GM19467 (cell line): ENCODE results near the gene APOH.
"Not testable (repeated sequence)": the region's sequence is repeated elsewhere in the genome, so short reads cannot be mapped to it uniquely, and the experiment has no call there.

ENCODE experiments used
- ATAC-seq: cut with Tn5 transposase; IDR thresholded peaks from one replicate; pipeline ENCODE4 v1.9.1; 2021; ENCODE audit warnings: mild to moderate bottlenecking, moderate library complexity; ENCODE audit not compliant: unreplicated experiment

APOH gene

GRCh38 chr17:66228887-66229782, at the start of gene APOH:
Gene APOH (minus strand): TSS chr17:66229415. CDS start chr17:66229379, 36 bp downstream.
- no peak for ATAC-seq

GRCh38 chr17:66277191-66277590, 48.0 kb upstream of the APOH start:
- ATAC-seq = no peak

GRCh38 chr17:66276328-66276937, 47.2 kb upstream of the APOH start:
- ATAC-seq = no peak

- ATAC-seq = no peak
These were observed 46.4 kb upstream of the APOH start for GRCh38 chr17:66275651-66276050.

- no peak for ATAC-seq
These were observed 44.3 kb upstream of the APOH start for GRCh38 chr17:66273586-66273848.

- no peak for ATAC-seq
These were observed 43.8 kb upstream of the APOH start for GRCh38 chr17:66272811-66273585.

- ATAC-seq = no peak
These were observed 42.3 kb upstream of the APOH start for GRCh38 chr17:66271512-66271911.

- ATAC-seq = no peak
These were observed 40.9 kb upstream of the APOH start for GRCh38 chr17:66270106-66270505.

GRCh38 chr17:66268247-66268927, 39.2 kb upstream of the APOH start:
- no peak for ATAC-seq

GRCh38 chr17:66264696-66265095, 35.5 kb upstream of the APOH start:
- ATAC-seq = no peak

GRCh38 chr17:66262767-66263166, 33.6 kb upstream of the APOH start:
- ATAC-seq = no peak

- ATAC-seq = no peak
These were observed 31.5 kb upstream of the APOH start for GRCh38 chr17:66260688-66261087.

GRCh38 chr17:66260275-66260674, 31.1 kb upstream of the APOH start:
- ATAC-seq = no peak

- no peak for ATAC-seq
These were observed 26.3 kb upstream of the APOH start for GRCh38 chr17:66255527-66255971.

- no peak for ATAC-seq
These were observed 25.9 kb upstream of the APOH start for GRCh38 chr17:66255112-66255511.

GRCh38 chr17:66253458-66253857, 24.2 kb upstream of the APOH start:
- not testable (repeated sequence) for ATAC-seq

GRCh38 chr17:66250686-66251085, 21.5 kb upstream of the APOH start:
- ATAC-seq = no peak

GRCh38 chr17:66248285-66248684, 19.1 kb upstream of the APOH start:
- no peak for ATAC-seq

- no peak for ATAC-seq
These were observed 12.6 kb upstream of the APOH start for GRCh38 chr17:66241839-66242238.

- no peak for ATAC-seq
These were observed 11.4 kb upstream of the APOH start for GRCh38 chr17:66240630-66241029.

- no peak for ATAC-seq
These were observed 10.8 kb upstream of the APOH start for GRCh38 chr17:66240013-66240412.
